ENCODE data around the gene LARGE1. TPM values are rescaled to one million over a fixed set of nuclear protein-coding genes. Genes with fewer than 3 reads are reported as not detected.

The LARGE1 gene
- polyA plus RNA-seq, 3 donors: 0.05 to 0.13 TPM; not detected in 1

- Histone ChIP-seq H3K27me3 (ENCODE audit: control insufficient read depth in 2 of 2, insufficient read depth in 2 of 2, low read length in 2 of 2) (no peaks in the 10 kb centered on the region), H3K27ac (ENCODE audit: low read depth in 1 of 2, low read length in 2 of 2) (no peak overlapping the region), H3K9ac (ENCODE audit: insufficient read depth, low read length, poor library complexity, severe bottlenecking) (no peak overlapping the region), H4K20me1 (ENCODE audit: insufficient read depth, low read length) (no peaks in the 10 kb centered on the region), H3K9me3 (replicated peaks in 1 of 2; ENCODE audit: control insufficient read depth in 1 of 2, insufficient read depth in 1 of 2, low read length in 2 of 2) (peaks cover 10 to 13% of the 10 kb centered on the region in 2 donors), H3K4me1 (ENCODE audit: control insufficient read depth in 1 of 2, insufficient read depth in 2 of 2, low read length in 2 of 2) (no peaks in the 10 kb centered on the region), H2AFZ (ENCODE audit: insufficient read depth, low read depth, low read length, poor library complexity, severe bottlenecking) (no peak overlapping the region), H3K36me3 (replicated peaks in 1 of 2; ENCODE audit: control insufficient read depth in 1 of 2, insufficient read depth in 2 of 2, low read length in 2 of 2) (no peaks in the 10 kb centered on the region), H3K4me2 (replicated peaks; ENCODE audit: extremely low read depth, low read length, poor library complexity, severe bottlenecking) (no peak overlapping the region), H3K79me2 (ENCODE audit: insufficient read depth, low read length) (no peaks in the 10 kb centered on the region), H3K4me3 (replicated peaks in 1 of 3; ENCODE audit: low read depth in 2 of 3, low read length in 3 of 3) (no peak overlapping the region)
- peaks cover 6 to 29% (median 11%) of the 10 kb centered on the region in 7 donors for H3K9me3 Mint-ChIP-seq
- no peaks in the 10 kb centered on the region for H3K4me1 Mint-ChIP-seq
- no peaks in the 10 kb centered on the region for H3K36me3 Mint-ChIP-seq
- peaks cover 0 to 2% (median 0%) of the 10 kb centered on the region in 3 donors for H3K27me3 Mint-ChIP-seq (ENCODE audit: low read depth in 3 of 3)
- WGBS (ENCODE audit: insufficient coverage): 92% methylated on average over 2 of the region's 2 CpGs
- H3K4me3 Mint-ChIP-seq: no peak overlapping the region
- intact Hi-C loops (cut with micrococcal nuclease): no loop called here
- H3K27ac Mint-ChIP-seq: no peak overlapping the region
- no peak for DNase-seq
- no peak for TF ChIP-seq CTCF (IDR thresholded peaks at IDR 0.05)
Observed at GRCh38 chr22:33601062-33601461, 319.2 kb downstream of the LARGE1 start.

DNA sequence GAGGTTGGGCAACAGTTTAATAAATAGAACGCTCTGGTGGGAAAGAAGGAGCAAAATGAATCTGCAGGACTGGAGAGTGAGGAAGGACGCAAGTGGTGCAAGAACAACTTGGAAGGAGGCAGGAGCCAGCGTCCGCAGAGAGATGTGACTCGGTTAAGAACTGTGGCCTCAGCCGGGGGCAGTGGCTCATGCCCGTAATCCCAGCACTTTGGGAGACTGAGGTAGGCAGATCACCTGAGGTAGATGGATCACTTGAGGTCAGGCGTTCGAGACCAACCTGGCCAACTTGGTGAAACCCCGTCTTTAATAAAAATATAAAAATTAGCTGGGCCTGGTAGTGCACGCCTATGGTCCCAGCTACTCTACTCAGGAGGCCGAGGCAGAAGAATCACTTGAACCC lies 319.7 kb downstream of the LARGE1 start:
- no peak overlapping the region for H3K27ac Mint-ChIP-seq
- H3K36me3 Mint-ChIP-seq: no peaks in the 10 kb centered on the region
- H3K4me1 Mint-ChIP-seq: no peaks in the 10 kb centered on the region
- no peaks in the 10 kb centered on the region for H3K4me1 ChIP-seq (ENCODE audit: control insufficient read depth in 1 of 2, insufficient read depth in 2 of 2, low read length in 2 of 2)
- no peak overlapping the region for H3K4me2 ChIP-seq (replicated peaks; ENCODE audit: extremely low read depth, low read length, poor library complexity, severe bottlenecking)
- no peaks in the 10 kb centered on the region for H3K27me3 ChIP-seq (ENCODE audit: control insufficient read depth in 2 of 2, insufficient read depth in 2 of 2, low read length in 2 of 2)
- H3K9me3 ChIP-seq (replicated peaks in 1 of 2; ENCODE audit: control insufficient read depth in 1 of 2, insufficient read depth in 1 of 2, low read length in 2 of 2): peaks cover 10 to 13% of the 10 kb centered on the region in 2 donors
- H4K20me1 ChIP-seq (ENCODE audit: insufficient read depth, low read length): no peaks in the 10 kb centered on the region
- peaks cover 0 to 2% (median 0%) of the 10 kb centered on the region in 3 donors for H3K27me3 Mint-ChIP-seq (ENCODE audit: low read depth in 3 of 3)
- peaks cover 6 to 26% (median 11%) of the 10 kb centered on the region in 7 donors for H3K9me3 Mint-ChIP-seq
- no peak for DNase-seq
- no peak overlapping the region for H3K27ac ChIP-seq (ENCODE audit: low read depth in 1 of 2, low read length in 2 of 2)
- no peaks in the 10 kb centered on the region for H3K36me3 ChIP-seq (replicated peaks in 1 of 2; ENCODE audit: control insufficient read depth in 1 of 2, insufficient read depth in 2 of 2, low read length in 2 of 2)
- no peak overlapping the region for H3K4me3 Mint-ChIP-seq
- no peak for TF ChIP-seq CTCF (IDR thresholded peaks at IDR 0.05)
- WGBS (ENCODE audit: insufficient coverage): 93% methylated on average over 7 of the region's 12 CpGs
- H3K79me2 ChIP-seq (ENCODE audit: insufficient read depth, low read length): no peaks in the 10 kb centered on the region
- intact Hi-C loops (cut with micrococcal nuclease): no loop called here
- H3K9ac ChIP-seq (ENCODE audit: insufficient read depth, low read length, poor library complexity, severe bottlenecking): no peak overlapping the region
- no peak overlapping the region for H3K4me3 ChIP-seq (replicated peaks in 1 of 3; ENCODE audit: low read depth in 2 of 3, low read length in 3 of 3)
- H2AFZ ChIP-seq (ENCODE audit: insufficient read depth, low read depth, low read length, poor library complexity, severe bottlenecking): no peak overlapping the region
